Measurements from ENCODE around the gene FUNDC2.

Gene FUNDC2

DNA sequence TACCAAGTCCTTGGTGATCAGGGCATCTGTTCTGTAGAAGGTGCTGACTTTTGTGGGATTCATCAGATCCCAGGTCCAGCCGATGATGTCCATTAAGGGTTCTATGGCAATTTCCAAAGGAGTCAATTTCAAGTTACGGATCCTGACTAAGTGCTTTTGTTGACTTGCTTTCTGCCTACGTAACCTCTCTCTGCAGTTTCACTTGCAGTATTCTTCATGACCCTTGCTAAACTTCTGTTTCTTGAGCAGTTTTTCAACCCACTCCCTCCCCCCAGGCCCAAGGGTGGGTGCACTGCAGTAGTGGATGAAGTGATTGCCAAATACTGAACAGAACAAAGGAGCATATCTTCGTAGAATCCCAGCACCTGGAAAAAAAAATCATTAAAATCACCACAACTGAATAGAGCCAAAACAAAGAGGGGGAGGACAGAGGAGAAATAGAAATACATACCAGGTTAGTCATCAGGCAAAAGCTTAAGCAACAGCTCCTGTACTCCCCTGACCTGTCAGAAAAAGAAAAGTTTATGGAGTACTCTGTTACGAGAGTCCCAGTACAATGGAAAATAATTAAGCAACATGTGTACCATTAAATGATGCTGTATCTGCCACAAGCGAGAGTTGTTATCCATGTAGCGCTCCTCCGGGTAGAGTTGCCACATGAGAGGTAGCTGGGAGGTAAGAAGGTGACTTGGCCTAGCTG lies 38.5 kb downstream of the FUNDC2 start:
- in situ Hi-C loops (cut with MboI; ENCODE audit: low sequenced_read_pairs), result no loop called here

DNA sequence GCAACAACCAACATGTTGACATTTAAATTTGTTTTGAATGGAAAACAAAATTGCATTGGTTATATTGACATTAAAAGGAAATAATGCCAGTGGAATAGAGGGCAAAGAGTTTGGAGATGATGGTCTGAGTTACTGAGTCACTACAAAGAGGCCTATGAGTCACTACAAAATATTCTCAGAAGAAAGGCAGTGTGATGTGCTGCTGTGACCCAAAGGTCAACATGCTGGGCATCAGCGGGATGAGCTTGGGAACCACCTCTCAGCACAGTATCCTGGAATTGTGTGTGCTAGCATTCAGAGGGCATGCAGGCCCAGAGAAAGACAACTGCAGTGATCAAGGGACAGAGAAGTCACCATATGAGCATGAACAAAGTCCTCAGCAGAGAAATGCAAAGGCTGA lies 41.5 kb downstream of the FUNDC2 start:
- in situ Hi-C loops (cut with MboI; ENCODE audit: low sequenced_read_pairs), result no loop called here

DNA sequence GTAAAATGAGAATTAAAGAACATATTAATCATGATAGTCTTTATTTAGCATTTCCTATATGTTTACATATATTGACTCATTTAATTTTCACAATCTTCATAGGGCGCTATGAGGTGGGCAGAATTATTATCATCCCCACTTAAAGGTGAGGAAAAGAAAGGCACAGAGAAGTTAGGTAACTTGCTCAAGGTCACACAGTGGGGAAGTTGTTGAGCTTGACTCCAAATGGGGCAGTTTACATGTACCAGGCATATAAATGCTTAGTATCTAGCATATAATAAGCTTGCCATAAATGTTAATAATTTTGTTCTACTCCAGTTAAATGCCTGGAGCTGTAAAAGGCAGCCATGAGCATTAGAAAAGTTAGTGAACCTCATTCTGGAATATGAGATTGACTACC lies 42.8 kb downstream of the FUNDC2 start:
- in situ Hi-C loops (cut with MboI; ENCODE audit: low sequenced_read_pairs), result no loop called here

DNA sequence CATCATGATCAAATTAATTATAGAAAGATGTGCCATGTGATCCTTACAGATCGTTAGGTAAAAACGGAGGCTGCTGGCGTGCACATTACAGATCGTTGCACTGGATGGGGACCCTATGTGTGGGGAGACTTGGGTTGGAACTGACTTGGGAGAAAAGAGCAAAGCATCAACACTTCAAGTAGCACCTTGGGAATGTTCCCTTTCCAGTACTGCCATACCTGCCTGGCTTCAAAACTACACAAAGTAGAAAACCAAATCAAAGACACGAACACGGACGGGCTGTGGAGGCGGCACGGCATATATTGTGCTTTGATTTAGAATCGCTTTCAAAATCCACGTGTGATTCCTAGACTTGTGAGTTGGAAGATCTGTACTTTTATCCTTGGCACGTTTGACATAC lies 43.4 kb downstream of the FUNDC2 start:
- in situ Hi-C loops (cut with MboI; ENCODE audit: low sequenced_read_pairs), result no loop called here

DNA sequence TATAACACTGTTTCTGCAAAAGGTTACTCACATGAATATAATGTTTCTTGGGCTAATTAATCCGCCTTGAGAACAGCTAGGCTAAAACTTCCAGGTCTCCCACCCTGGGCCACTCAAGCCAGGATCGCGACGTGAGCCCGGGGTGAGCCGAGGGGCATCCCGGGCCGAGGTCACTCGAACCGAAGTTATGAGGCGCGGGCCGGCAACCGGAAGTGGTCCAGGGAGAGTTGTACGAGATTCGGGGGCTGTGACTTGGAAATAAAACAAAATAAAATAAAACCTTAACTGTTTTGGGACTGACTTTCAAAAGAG lies 44.0 kb downstream of the FUNDC2 start:
- in situ Hi-C loops (cut with MboI; ENCODE audit: low sequenced_read_pairs), result no loop called here

DNA sequence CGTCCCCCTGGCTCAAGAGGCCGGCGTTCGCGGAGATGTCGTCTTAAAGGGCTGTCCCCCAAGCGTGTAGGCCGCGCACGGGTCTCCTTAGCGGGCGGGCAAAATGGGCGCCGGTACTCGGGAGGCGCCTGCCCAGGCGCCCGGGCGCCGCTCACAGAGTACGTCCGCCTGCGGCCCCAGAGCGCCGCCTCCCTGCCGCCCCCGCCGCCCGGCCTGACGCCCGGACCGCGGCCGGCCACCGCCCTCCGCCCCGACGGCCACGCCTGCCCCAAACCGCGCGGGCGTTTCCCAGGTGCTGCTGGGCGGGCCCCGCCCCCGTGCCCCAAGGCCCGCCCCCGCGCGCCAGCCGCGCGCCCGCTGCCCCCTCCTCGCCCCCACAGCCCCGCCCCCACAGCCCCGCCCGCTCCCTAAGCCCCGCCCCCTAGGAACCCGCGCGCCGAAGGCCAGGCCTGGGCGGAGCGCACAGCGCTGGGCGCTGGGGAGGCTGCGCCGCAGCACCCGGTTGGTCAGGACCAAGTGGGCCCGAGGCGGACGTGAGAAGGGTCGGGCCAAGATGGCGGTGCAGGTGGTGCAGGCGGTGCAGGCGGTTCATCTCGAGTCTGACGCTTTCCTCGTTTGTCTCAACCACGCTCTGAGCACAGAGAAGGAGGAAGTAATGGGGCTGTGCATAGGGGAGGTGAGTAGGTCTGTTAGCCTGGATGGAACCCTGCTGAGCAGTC lies 44.5 kb downstream of the FUNDC2 start, which contains the start of the genes BRCC3, CMC4 and MTCP1:
BRCC3 (plus strand) TSS at position 534 of the 719 bp plus-strand sequence; CDS start at position 554, 20 bp downstream.
CMC4 (minus strand) TSS at position 162 of the 719 bp plus-strand sequence. CDS start 7,113 bp downstream, outside the sequence.
MTCP1 (minus strand) TSS at position 162 of the 719 bp plus-strand sequence. CDS start 5,126 bp downstream, outside the sequence.
- in situ Hi-C loops (cut with MboI; ENCODE audit: low sequenced_read_pairs), result no loop called here

DNA sequence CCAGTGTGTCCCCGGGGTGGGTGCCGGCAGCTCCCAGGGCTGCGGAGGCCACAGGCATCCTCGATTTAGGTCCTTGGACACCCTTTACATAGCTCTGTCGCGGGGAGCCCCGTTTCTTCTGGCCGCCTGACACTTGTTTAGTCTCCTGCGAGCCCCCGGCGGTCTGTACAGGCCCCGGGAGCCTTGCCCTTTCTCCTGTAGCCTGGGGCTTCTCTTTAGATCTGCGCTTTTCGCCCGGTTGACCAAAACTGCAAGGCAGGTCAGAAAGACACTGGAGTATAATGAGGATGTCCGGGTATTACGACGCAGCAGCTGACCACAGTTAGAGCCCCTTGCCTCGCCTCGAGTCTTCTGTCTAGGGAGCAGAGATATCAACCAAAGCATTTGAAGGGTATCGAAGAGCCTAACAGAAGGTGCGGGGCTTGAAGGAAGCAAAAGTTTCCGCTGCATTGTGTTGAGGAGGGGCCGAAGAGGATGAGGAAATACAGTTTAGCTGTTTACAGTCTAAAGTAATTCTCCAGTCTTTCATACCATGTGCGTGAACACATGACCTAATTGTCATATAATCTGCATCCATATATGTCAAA lies 45.1 kb downstream of the FUNDC2 start:
- in situ Hi-C loops (cut with MboI; ENCODE audit: low sequenced_read_pairs), result no loop called here

DNA sequence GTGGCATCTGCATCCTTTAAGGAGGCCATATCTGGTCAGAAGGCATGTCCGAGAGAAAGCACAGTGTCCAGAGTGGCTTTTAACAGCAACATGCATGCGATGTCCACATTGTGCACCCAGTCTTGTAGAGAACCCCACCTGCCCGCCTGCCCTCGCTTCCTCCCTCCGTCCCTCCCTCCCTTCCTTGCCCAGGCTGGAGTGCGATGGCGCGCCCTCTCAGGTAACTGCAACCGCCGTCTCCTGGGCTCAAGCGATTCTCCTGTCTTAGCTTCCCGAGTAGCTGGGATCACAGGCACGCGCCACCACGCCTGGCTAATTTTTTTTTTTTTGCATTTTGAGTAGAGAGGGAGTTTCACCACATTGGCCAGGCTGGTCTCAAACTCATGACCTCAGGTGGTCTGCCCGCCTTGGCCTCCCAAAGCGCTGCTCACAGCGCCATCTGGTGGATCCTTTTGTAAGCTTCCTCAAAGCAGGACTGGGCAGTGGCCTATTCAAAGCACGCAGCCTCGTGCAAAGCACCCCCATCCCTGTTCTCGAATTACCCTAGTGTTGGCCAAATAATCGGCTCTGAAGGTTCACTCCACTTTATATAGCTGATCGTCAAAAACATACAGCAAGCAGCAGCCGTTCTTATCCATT lies 59.7 kb downstream of the FUNDC2 start:
- in situ Hi-C loops (cut with MboI; ENCODE audit: low sequenced_read_pairs), result loop anchor here (25.0 kb wide), 1 partner anchor 99 kb away; no protein-coding TSS in a partner anchor

DNA sequence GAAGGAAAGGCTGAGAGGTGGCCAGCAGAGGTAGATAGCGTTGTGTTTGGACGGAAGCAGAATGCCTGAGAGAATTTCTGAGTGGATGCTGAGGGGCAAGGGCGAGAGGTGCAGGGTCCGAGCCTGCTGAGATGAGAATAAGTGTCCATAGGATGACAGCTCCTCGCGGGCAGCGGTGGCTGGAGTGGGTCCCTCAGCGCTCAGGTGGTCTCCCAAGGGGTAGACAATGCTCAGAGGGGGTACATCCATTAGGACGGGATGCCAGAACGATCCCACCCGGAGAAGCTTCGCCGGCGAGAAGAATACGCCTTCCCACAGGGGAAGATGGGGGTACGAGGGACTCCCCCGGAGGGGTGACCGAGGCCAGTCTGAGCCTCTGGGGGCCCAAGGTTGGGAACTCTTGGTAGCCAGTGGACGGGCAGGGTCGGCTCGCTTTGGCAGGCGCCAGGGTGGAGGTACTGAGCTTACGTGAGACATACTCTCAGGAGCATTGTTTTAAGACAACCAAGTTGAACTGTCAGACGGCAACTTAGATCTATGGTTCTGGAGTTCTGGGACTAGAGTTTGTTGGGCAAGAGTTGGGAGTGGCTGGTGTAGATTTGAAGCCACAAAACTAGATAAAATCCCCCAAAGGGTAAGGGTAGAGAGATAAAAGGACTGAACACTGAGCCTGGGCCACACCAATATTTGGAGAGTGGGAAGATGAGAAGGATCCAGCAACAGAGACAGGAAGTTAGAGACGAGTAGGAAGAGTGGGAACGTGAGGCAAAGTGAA lies 60.5 kb downstream of the FUNDC2 start:
- in situ Hi-C loops (cut with MboI; ENCODE audit: low sequenced_read_pairs), result loop anchor here (25.0 kb wide), 1 partner anchor 100 kb away; no protein-coding TSS in a partner anchor

DNA sequence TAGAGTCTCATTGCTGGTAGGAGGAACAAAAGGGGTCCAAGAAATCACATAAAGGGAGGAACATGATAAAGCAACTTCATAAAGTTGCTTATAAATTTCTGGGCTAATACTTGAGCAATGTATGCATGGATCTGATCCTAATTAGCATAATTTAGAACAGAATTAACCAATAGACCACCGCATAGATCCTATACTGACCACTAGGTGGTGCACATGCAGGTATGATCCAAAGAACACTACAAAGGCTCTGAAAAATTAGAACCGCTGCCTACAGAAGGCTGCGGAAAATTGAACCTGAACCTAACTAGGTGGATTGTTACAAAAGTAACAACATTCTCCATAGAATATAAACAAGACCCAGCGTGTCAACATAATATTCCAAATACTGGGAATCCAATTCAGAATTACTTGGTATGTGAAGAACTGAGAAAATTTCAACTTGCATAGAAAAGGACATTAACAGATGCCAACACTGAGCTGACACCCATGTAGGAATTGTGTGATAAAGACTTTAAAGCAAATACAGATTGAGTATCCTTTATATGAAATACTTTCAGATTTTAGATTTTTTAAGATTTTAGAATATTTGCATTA lies 67.9 kb downstream of the FUNDC2 start:
- in situ Hi-C loops (cut with MboI; ENCODE audit: low sequenced_read_pairs), result loop anchor here (25.0 kb wide), 1 partner anchor 107 kb away; no protein-coding TSS in a partner anchor

DNA sequence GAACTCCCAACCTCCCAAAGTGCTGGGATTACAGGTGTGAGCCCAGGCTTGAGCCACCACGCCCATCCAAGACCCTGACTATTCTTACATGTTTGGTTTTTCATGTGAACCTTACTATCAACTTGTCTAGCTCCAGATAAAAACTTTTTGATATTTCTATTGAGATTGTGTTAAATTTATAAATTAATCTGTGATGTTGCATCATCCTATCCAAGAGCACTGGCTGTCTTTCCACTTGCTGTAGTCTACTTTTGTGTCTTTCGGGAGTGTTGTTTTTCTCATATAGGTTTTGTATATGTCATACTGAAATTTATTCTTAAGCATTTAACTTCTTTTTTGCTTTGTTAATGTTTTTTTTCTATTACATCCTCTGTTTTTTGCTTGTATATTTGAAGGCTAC lies 79.3 kb downstream of the FUNDC2 start:
- in situ Hi-C loops (cut with MboI; ENCODE audit: low sequenced_read_pairs), result no loop called here

DNA sequence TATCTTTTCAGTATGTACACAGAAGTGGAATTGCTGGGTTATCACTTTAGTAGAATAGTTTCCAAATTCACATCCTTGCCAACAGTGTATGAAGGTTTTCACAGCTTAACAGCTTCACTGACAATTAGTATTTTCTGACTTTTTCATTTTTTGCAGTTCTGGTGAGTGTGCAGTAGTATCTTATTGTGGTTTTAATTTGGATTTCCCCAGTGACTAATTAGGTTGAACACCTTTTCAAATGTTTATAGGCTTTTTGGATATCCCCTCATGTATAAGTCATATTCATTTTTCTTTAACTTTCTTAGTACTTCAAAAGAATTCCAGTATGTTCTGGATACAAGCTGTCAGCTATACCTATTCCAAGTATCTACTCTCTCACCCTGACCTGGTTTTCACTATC lies 81.8 kb downstream of the FUNDC2 start:
- in situ Hi-C loops (cut with MboI; ENCODE audit: low sequenced_read_pairs), result no loop called here

Measured in HL-60/S4 (cell line).